Parathyroid adenoma (tissue), 2 donors: ENCODE measurements around the gene BUB1.

Source experiments
- H2AFZ ChIP-seq: fragments of 300-600 bp; sonication (generic); one replicate; pipeline ENCODE4 v1.7.0; 2017; ENCODE audit warnings: antibody characterized with exemption, mild to moderate bottlenecking
- H3K27ac ChIP-seq: fragments of 300-600 bp; sonication (generic); one replicate; pipeline ENCODE4 v1.7.0; 2017
- H3K27me3 ChIP-seq: fragments of 300-600 bp; sonication (generic); one replicate; pipeline ENCODE4 v1.7.0; 2017; ENCODE audit warnings: low read length; ENCODE audit not compliant: control insufficient read depth, insufficient read depth
- H3K36me3 ChIP-seq: fragments of 300-600 bp; sonication (generic); one replicate; pipeline ENCODE4 v1.7.0; 2017; ENCODE audit warnings: low read length; ENCODE audit not compliant: control insufficient read depth, insufficient read depth
- H3K4me1 ChIP-seq: fragments of 300-600 bp; sonication (generic); one replicate; pipeline ENCODE4 v1.7.0; 2017; ENCODE audit warnings: control low read depth
- H3K4me2 ChIP-seq: fragments of 300-600 bp; sonication (generic); one replicate; pipeline ENCODE4 v1.7.0; 2017; ENCODE audit warnings: low read length
- H3K4me3 ChIP-seq: fragments of 300-600 bp; sonication (generic); one replicate; pipeline ENCODE4 v1.7.0; 2017; ENCODE audit warnings: low read depth, low read length
- H3K79me2 ChIP-seq: fragments of 300-600 bp; sonication (generic); one replicate; pipeline ENCODE4 v1.7.0; 2017; ENCODE audit warnings: control low read depth
- H3K9ac ChIP-seq: fragments of 300-600 bp; sonication (generic); one replicate; pipeline ENCODE4 v1.7.0; 2017; ENCODE audit warnings: mild to moderate bottlenecking
- H3K9me3 ChIP-seq: fragments of 300-600 bp; sonication (generic); one replicate; pipeline ENCODE4 v1.7.0; 2017; ENCODE audit warnings: low read length; ENCODE audit not compliant: control insufficient read depth
- TF ChIP-seq, protein P1 (sequence below): fragments of 300-600 bp; sonication (generic); IDR thresholded peaks from one replicate; pipeline ENCODE4 v1.7.0; 2017; ENCODE audit warnings: antibody characterized with exemption, mild to moderate bottlenecking
- donor health status: primary hyperparathyroidism.

The BUB1 gene

DNA sequence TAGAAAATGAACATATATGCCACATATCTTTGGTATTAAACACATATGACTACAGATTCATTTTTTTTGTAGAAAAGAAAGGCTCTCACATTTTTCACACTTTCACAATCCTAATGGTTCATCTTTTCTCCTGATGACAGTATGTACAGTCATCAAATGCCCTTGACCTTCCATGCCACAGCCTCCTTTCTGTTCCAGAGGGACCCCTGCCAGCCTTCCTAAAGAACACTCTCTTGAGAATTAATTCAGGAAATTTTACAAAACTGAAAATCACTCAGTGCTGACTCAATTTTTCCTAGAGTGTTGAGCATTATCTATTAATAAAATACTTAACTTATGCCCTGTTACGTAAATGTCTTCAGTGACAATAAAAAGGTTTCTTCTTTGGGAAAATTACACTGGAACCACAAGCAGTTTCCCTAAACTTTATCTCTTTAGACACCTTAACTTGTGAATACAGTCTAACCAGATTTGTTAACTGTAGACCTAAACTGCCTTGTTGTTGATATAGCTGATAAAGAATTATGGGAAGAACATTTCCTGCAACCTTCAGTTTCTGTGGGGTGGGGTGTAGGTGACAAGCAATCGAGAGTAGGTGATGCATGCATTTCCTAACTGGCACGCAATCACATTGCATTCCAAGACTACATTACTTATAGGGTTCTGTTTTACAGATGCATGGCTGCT is 39.2 kb upstream of the BUB1 start:
- TF ChIP-seq, protein P1, sequence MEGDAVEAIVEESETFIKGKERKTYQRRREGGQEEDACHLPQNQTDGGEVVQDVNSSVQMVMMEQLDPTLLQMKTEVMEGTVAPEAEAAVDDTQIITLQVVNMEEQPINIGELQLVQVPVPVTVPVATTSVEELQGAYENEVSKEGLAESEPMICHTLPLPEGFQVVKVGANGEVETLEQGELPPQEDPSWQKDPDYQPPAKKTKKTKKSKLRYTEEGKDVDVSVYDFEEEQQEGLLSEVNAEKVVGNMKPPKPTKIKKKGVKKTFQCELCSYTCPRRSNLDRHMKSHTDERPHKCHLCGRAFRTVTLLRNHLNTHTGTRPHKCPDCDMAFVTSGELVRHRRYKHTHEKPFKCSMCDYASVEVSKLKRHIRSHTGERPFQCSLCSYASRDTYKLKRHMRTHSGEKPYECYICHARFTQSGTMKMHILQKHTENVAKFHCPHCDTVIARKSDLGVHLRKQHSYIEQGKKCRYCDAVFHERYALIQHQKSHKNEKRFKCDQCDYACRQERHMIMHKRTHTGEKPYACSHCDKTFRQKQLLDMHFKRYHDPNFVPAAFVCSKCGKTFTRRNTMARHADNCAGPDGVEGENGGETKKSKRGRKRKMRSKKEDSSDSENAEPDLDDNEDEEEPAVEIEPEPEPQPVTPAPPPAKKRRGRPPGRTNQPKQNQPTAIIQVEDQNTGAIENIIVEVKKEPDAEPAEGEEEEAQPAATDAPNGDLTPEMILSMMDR: no peak
- Histone ChIP-seq H3K9me3 (no peaks in the 10 kb centered on the region), H2AFZ (no peak overlapping the region), H3K79me2 (no peaks in the 10 kb centered on the region), H3K4me2 (no peak overlapping the region), H3K4me3 (no peak overlapping the region), H3K36me3 (no peaks in the 10 kb centered on the region), H3K27ac (no peak overlapping the region), H3K27me3 (no peaks in the 10 kb centered on the region), H3K4me1 (no peaks in the 10 kb centered on the region), H3K9ac (no peak overlapping the region)

DNA sequence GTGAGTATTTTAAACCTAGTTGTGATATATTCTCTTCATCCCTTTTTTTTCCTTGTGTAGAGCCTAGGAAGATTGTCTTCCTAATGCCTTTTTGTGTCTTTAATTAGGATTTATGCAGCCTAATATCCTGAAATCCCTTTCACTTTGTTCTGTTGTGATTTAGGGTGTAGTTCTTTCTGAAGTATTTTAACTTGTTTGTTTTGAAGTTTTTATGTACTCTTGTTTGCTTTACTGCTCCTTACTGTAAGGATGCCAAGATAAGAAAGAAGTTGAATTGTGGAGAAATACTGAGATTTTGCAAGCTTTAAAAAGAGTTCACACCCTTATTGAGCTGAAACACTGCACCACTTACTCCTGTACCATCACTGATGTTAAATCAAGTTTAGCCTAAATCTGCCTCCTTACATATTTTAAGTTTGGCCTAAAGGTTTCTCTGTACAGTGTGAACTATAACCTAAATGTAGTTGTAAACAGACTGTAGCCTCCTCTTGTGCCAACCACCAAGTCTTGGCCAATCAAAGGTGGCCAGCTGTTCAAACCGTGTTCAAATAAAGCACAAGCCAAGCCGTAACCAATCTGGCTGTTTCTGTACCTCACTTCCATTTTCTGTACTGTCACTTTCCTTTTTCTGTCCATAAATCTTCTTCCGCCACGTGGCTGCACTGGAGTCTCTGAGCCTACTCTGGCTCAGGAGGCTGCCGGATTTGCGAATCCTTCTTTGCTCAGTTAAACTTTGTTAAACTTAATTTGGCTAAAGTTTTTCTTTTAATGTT is 36.8 kb upstream of the BUB1 start:
- Histone ChIP-seq H3K36me3 (no peaks in the 10 kb centered on the region), H3K4me3 (no peak overlapping the region), H3K27ac (no peak overlapping the region), H3K79me2 (no peaks in the 10 kb centered on the region), H2AFZ (no peak overlapping the region), H3K9me3 (no peaks in the 10 kb centered on the region), H3K4me2 (no peak overlapping the region), H3K9ac (no peak overlapping the region), H3K4me1 (no peaks in the 10 kb centered on the region), H3K27me3 (no peaks in the 10 kb centered on the region)
- TF ChIP-seq, protein P1: no peak

DNA sequence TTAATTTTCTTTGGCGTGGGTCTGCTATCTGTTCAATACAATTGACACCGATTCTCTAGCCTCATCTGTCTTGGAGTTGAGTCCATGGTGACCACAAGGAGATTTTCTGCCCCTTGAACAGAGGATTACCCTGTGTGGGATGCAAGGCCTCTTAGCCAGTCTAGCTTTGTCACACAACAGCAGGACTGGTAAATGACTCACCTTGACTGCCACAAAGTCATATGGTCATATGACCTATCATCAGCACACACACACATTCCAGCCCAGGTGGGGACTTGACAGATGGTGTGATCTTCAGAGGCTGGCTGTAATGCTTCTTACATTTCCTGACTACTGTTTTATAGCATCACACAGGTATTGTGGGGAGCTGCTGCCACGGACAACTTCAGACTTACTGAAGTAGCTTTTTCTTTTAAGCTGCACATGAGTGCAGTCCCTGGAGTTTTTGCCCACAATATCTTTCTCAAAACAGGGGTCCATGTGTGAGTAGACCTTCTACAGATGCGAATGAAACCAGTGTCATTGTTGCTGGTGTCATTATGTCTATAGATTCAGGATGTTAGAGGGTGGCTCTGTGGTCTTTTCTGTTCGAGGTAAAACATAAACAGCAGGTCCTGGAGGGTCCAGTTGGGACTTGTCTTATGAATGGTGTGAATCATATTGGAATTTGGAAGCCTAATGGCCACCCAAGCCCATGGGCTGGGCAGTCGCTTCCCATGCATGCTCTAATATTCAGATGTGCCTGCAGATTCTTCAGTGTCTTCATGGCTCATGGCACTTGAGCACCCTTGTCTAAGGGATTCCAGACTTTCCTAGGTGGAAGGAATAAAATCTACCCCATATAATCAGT is 35.9 kb upstream of the BUB1 start:
- no peak overlapping the region for H3K4me2 ChIP-seq
- H3K4me3 ChIP-seq: no peak overlapping the region
- H3K4me1 ChIP-seq: no peaks in the 10 kb centered on the region
- no peaks in the 10 kb centered on the region for H3K79me2 ChIP-seq
- TF ChIP-seq, protein P1: no peak
- H2AFZ ChIP-seq: no peak overlapping the region
- no peaks in the 10 kb centered on the region for H3K36me3 ChIP-seq
- H3K9me3 ChIP-seq: no peaks in the 10 kb centered on the region
- H3K27ac ChIP-seq: no peak overlapping the region
- H3K9ac ChIP-seq: no peak overlapping the region
- no peaks in the 10 kb centered on the region for H3K27me3 ChIP-seq

DNA sequence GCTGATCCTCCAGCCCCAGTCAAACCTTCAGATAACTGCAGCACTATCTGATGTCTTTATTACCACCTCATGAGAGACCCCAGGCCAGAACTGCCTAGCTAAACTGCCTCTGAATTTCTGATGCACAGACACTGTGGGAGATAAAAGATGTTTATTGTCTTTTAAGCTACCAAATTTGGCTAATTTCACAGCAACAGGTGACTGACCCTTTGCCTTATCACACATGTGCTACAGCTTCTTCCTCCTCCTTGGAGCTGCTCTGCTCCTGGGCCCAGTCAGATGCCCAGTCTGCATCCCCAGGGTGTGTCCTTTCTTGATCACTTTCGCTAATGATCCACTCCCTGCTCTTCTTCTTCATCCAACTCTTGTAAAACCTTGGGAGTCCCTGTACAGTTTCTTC is 34.9 kb upstream of the BUB1 start:
- TF ChIP-seq, protein P1: no peak
- H3K9ac ChIP-seq: no peak overlapping the region
- no peaks in the 10 kb centered on the region for H3K4me1 ChIP-seq
- H3K27me3 ChIP-seq: no peaks in the 10 kb centered on the region
- H3K4me2 ChIP-seq: no peak overlapping the region
- H3K79me2 ChIP-seq: no peaks in the 10 kb centered on the region
- no peaks in the 10 kb centered on the region for H3K9me3 ChIP-seq
- no peak overlapping the region for H3K4me3 ChIP-seq
- no peak overlapping the region for H2AFZ ChIP-seq
- H3K36me3 ChIP-seq: no peaks in the 10 kb centered on the region
- no peak overlapping the region for H3K27ac ChIP-seq
